Stimulated activated CD8-positive, alpha-beta memory T cell treated with anti-CD3 and anti-CD28 coated beads, Interleukin-7, amount 100 ng/mL, for 48 hours (primary cell): ENCODE measurements around the gene TIPARP.
"Not testable (repeated sequence)": the region's sequence is repeated elsewhere in the genome, so short reads cannot be mapped to it uniquely, and the experiment has no call there.

ENCODE experiments used
- DNase-seq, 2 donors: peaks; one replicate each; pipeline ENCODE4 v3.0.0-alpha.2; 2020; ENCODE audit warnings: low read depth in 1 of 2; ENCODE audit errors: extremely low read depth in 1 of 2

The TIPARP gene

DNA sequence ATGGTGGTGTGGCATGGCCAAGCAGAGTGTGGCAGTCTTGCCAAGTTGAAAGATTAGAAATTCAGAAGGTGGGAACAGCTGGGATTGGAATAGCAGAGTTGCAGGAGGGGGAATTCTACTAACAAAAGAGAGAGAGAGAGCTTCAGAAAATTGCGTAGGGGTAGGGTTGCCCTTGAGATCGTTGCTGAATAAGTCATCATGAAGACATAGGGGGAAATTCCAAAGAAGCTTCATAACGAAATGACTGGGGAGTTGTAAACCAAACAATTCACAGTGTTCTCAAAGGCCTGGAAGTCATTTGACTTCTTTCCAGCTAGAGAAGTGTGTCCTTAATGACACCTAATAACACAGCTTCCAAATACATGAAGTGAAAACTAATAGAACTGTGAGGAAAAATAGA lies 26.3 kb upstream of the TIPARP start:
- DNase-seq: no peak

DNA sequence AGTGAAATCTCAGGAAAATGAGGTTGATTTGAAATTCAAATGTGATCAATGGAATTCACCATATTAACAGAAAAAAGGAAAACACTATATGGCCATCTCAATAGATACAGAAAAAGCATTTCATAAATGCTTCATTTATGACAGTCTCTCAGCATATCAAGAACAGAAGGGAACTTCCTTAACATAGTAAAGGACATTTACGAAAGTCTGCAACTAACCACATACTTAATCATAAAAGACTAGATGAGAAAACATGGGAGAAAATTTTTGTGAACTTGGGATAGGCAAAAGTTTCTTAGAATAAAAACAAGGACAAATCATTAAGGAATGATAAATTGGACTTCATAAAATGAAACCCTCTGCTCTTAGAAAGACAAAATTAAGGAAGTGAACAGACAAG lies 24.7 kb upstream of the TIPARP start:
- DNase-seq: no peak

DNA sequence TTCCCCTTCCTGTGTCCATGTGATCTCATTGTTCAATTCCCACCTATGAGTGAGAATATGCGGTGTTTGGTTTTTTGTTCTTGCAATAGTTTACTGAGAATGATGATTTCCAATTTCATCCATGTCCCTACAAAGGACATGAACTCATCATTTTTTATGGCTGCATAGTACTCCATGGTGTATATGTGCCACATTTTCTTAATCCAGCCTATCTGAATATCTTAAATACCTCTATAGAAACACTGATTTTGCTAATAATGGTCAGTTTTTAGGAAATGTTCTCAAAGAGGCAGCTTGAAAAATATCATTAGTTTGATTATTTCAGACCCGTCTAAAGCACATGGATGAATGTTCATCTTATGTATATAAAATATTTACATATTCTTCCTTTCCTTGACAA lies 21.7 kb upstream of the TIPARP start:
- DNase-seq: not testable (repeated sequence)

DNA sequence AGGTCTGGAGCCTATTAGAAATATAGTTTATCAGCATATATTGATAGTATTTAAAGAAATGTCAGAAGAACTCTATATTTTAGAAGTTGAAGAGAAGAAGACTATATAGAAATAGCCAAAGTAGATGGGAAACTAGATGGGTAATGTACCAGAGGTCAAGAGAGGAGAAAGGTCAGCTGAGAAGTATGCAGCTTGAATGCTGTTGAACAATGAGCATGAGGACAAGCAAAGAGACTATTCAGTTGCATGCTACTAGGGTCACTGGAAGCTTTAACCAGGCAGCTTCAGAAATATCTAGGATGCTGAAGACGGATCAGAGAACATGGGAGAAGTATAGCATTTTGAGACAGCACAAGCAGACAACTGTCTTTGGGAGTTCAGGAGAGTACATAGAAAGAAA lies 19.6 kb upstream of the TIPARP start:
- DNase-seq: no peak

DNA sequence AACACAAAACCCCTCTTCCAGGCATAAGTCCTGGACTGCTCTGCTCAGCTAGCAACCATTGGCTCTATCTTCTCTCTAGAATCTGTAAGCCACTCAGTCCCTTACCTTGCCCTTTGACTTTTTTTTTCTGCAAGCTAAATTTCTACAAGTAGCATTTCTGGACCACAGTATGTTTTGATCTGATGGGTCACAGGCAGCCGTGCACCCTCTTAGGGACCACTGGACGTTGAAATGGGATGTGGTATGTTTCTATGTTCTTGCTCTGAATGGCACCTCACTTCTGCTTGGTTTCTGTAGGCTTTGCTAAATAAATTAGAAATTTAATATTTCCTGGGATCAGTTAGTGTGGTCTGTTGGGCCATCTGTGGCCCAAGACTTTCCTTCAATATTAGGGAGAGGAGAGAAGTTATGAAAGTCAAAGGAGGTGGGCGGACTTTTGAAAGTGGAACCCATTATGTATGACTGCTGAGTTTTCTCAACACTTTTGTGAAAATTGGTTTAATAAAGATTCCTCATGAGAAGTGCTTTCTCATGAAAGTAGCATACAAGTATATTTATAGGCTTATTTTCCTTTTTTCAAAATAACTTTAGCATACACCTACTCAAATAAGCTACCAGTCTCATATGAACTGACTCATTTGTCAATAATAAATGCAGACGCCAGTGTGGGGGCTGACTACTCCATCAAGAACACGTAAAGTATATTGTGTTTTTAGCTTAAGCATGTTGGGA lies 18.4 kb upstream of the TIPARP start:
- DNase-seq: no peak

DNA sequence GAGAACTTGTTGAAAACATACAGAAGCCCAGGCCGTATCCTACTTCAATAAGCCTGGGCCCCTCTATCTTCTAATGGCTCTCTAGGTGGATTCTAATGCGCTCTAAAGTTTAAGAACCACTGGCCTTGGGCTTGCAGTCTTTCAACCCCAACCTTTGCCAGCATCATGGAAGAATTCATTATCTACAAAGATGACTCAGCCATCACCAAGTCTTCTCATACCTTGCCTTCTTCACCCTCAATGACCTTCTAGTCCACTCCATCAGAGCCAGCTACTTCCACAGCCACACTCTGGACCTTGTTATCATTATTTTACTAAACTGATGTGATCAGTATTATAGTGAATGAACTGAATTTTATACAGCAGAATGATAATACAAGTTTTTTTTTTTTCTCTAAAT lies 16.9 kb upstream of the TIPARP start:
- DNase-seq: no peak

DNA sequence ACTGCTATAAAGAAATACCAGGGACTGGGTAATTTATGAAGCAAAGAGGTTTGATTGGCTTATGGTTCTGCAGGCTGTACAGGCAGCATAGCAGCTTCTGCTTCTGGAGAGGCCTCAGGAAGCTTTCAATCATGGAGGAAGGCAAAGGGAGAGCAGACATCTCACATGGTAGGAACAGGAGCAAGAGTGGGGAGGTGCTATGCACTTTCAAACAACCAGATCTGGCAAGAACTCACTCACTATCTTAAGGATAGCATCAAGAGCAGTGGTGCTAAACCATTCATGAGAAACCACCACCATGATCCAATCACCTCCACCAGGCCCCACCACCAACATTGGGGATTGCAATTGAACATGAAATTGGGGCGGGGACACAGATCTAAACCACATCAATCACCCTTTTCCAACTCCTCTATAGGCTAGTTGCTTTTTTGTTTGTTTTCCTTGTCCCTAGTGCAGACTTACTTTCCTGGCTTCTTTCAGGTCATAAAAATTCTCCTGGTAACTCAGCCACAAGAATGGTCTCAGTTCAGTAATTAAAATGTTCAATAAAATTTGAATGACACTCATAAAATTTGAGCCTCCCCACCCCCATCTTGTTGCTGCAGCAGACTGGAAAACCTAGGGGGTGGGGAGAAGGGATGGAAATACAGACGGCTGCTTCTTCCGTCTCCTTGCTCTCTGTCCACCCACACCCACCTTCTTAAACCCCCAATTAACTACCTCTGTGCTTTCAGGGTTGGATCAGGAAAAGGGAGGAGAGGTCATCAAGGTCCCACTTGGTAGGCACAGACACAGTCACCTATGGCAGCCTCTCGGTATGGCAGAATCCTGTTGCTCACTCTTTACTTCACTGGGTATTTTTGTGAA lies 16.3 kb upstream of the TIPARP start:
- DNase-seq: no peak

DNA sequence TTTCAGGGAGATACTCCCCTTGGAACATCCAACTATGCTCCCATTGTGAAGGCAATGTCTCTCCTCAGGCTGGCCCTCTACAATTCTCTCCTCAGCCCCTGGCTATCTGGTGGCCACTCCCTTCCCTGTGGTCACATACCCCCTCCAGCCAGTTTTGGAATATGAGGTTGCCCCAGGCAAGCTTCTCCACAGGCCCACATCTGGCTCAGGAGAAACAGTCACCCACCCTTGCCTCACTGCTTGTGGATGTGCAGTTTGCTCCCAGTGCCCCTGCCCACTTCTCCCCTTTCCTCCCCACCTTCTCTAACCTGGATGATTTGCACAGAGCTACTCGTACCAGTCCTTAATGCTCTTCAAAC lies 15.7 kb upstream of the TIPARP start:
- no peak for DNase-seq

DNA sequence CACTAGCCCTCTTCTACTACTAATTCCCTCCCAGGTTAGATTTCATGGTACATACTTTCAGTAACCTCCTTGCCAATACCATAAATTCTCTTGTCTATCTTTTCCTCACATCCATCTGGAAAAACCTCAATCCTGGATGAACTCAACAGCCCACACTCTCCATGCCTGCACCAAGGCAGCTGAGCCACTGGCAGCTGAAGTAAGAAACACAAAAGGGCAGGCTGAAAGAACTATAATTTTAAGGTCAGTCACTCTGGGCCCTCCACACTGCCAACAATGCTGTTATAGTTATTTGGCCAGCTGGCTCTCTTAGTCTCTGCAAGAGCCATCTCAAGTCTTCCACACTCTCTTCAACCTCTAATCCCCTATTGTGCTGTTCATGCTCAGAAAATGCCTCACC lies 15.1 kb upstream of the TIPARP start:
- DNase-seq: no peak

DNA sequence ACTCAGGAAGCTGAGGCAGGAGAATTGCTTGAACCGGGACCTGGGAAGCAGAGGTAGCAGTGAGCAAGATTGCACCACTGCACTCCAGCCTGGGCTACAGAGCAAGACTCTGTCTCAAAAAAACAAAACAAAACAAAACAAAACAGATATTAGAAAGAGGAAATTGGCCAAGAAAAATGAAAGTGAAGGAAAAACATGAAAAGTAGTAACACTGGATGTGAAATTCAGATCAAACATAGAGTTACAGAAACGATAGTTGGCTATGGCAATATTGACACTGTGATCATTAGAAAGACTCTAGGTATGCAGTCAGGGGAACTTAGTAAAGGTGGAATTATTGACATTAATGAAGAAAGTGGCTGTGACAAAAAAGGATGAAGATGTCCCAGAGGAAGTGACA lies 13.2 kb upstream of the TIPARP start:
- no peak for DNase-seq

DNA sequence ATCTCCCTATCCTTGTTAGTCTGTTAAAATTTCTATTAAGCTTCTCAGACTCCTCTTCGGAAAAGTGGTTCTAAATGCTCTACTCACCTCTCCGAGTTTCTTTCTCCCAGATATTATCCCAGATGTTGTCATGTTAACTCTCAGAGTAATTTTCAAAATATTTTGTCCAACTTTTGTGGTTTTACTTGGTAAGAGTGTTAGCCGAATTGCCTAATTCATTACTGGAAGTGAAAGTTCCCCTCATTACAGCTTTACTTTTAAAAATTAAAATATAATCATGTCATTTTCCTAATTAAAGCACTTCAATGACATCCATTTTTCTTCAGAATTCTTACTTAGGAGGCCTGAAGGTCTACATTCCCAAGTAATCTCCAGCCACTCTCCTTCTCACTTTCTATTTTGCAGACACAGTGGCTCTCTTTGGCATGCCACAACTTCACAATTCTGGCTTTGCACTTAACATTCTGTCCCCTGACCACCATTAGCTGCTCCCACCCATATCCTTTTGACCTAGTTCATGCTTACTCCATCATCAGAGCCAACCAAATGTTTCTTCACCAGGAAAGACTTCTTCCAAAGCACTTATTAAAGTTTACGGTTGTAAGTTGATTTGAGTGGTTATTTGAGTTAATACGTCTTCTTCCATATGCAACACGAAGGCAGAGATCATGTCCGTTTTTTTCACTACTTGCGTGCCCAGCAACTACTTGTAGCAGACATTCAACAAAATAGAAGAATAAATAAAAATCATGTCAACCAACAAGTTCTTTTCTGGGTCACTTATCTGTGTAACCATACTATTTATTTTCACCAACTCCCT lies 10.2 kb upstream of the TIPARP start:
- no peak for DNase-seq

DNA sequence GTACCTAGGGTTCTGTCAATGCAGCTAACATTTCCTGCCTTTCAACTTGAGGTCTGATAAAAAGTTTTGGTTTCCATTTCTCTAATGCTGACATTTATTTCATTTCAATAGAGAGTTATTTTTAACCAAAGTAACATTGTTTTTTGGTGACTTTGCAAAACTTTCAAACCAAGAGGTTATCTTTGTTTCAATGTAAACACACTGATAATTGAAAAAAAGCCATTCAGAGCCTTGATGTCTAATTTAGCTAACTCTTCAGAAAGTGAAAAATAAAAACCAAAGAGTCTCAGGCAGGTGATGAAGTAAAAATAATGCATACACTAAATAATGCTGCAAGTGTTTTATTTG lies 9.6 kb upstream of the TIPARP start:
- no peak for DNase-seq

DNA sequence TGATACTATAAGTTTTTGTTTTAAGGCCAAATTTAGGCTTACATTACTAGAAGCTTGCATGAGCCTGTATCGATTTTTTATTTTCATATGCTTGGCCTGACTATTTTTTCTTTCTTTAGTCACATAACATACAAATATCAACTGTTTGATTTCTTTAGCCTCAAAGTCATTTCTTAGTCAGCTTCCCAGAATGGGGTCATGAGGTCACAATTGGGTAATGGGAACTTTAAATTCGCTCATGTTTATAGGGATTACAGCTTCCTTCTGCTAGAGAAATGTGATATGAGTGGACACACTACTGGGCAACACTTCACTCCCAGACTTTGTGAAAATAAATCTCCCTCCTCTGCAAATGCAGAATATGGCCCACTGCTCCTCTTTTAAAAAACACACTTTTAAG lies 9.1 kb upstream of the TIPARP start:
- DNase-seq: no peak

DNA sequence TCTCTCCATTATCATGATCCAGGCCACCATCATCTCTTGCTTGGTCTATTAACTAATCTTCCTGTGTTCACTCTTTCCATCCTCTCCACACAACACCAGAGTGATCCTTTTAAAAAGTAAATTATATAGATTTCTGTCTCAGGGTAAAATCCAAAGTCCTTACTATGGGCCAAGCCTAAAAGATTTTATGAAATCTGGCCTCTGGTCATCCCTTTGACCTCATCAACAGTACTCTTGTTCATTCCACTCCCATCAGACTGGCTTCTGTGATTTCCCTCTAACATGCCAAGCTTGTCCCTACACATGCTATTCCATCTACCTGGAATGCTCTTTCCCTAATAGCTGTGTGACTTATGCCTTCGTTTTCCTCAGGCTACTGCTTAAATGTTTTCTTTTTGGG lies 8.3 kb upstream of the TIPARP start:
- no peak for DNase-seq

DNA sequence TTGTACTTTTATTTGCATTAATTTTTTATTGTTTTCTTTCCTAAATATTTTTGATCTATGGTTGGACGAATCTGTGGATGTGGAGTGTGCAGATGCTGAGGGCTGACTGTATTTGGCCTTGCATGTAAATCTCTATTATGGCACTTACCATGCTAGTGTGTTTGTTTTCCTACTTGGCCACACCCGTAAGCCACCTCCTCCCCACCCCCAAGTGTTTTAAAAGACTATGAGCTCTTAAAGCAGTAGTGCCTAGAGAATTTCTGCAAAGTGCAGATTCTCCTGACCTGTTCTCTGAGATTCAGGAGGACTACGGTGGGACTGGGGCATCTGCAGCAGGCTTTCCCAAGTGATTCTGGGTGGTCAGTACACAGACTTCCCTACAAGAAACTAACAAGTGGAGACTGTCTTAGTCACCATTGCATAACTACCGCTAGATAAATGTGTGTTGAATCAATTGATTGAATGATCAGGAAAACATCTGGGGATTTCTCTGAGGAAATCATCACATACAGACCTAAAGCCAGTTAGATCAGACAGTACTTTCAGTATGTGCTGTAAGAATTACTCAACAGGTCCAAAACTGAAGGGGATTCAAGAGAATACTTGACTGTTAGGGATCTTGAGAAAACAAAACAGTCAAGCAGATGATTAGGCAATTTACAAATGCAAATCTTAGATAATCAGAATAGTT lies 6.2 kb upstream of the TIPARP start:
- DNase-seq: no peak

DNA sequence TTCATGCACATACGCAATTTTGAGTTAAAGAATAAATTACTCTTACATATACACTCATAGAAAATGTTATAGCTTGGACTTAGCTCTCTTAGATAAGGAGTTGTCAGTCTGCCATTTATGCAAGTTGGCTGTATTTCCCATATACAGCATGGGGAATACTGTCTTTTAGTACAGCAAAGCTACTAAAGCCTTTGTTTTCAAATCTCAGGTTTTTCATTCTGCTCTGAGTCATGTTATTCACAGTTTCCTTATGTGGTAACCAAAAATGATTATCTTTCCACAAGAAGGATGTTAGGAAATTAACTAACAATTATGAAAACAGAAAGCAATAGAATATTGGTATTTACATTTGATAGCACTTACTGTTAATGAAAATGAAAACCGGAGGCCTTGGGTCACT lies 4.3 kb upstream of the TIPARP start:
- no peak for DNase-seq

DNA sequence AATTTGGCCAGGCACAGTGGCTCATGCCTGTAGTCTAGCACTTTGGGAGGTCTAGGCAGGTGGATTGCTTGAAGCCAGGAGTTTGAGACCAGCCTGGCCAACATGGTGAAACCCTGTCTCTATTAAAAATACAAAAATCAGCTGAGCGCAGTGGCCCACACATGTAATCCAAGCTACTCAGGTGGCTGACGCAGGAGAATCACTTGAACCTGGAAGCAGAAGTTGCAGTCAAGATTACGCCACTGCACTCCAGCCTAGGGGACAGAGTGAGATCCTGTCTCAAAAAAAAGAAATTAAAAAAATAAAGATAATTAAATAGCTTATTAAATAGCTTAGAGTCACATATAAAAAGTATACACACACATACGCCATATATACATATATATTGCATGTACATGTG lies 3.7 kb upstream of the TIPARP start:
- no peak for DNase-seq

DNA sequence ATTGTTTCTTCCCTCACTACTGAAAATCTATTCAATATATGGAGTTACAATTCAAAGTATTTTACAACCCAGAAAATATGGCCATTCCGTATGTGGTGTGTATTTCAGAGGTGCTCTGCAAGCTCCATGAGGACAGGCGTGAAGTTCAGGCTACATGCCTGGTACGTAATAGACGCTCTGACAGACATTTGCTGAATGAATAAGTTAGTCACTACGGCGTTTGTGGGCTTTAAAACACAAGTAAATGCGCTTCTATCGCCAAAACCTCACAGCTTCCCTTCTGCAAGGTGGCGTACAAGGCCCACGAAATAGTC lies 701 bp upstream of the TIPARP start:
- no peak for DNase-seq

DNA sequence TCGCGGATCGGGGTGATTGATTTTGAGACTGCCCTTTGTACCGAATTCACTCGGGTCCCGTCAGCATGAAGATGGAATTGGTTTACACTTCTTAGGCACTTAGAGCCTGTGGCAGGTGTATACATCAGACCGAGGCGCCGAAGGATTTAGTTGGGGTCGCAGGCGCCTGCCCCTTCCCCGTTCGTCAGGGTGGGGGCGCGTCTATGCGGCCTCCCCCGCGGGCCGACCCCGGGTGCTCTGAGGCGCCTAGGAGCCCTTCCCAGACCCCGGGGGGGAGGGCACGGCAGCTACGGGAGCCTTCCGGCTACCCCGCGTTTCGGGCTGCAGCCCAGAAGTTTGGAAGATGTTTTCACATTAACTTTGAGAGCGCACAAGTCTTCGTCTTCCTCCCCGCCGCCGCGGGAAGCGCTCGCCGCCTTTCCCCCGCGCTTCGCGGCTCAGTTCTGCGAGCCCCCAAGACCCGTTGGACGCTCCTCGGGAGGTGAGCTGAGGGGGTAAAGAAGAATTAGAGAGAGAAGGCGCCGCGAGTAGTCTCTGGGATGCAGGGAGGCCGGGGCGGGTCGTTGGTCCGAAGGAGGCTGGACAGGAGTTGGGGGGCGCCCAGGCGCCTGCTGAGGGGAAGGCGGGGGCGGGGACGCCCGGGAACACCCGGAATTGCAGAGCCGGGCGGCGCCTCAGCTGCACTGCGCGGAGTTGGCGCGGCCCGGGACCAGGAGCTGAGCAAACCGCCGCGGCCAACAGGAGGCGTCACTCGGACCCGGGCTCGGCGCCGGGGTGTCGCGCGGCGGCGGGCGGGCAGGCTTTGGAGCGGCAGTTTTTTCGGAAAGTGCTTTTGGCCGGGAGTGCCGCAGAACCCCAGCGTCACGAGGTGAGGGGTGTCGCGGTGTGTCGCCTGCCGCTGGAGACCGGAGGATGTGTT lies 780 bp downstream of the TIPARP start:
- peak in 1 of 2 donors; percentile 20 for DNase-seq
